ENCODE measurements around the gene CYP4A22. TPM values are rescaled to one million over a fixed set of nuclear protein-coding genes. Genes with fewer than 3 reads are reported as not detected.

CYP4A22 gene
- total RNA-seq, 1 experiment from 2014 or later: not detected

GRCh38 chr1:47184090-47184821 is 47.0 kb downstream of the CYP4A22 start:
- 0 out of 7 replicates have a peak, but pooled peaks cover 0 to 3% (median 0%) of the 10 kb centered on the region in 3 experiments for H3K36me3 Mint-ChIP-seq (ENCODE audit: insufficient read depth in 1 of 3, low read depth in 3 of 3)
- DNase-seq: no peak
- no peak overlapping the region for H3K4me2 ChIP-seq (ENCODE audit: insufficient read depth, insufficient read length, low read length)
- H3K56ac ChIP-seq (ENCODE audit: insufficient read length, low read depth, low read length): no peak overlapping the region
- H3K79me2 ChIP-seq (ENCODE audit: insufficient read depth, low read length): no peaks in the 10 kb centered on the region
- H3K9me3 Mint-ChIP-seq: peaks cover 5 to 10% of the 10 kb centered on the region in 2 experiments; a peak in 2 of 5 replicates
- no peak overlapping the region for H3K27ac ChIP-seq (ENCODE audit: insufficient read length, low read depth, low read length)
- H2AFZ ChIP-seq (ENCODE audit: low read length): no peak overlapping the region
- no peaks in the 10 kb centered on the region for H3K4me1 ChIP-seq (ENCODE audit: insufficient read depth, low read length)
- H2BK5ac ChIP-seq (ENCODE audit: insufficient read length, low read length): no peak overlapping the region
- no peak overlapping the region for H4K5ac ChIP-seq (ENCODE audit: insufficient read length, low read depth, low read length)
- H3K4me3 Mint-ChIP-seq: 0 out of 5 replicates have a peak overlapping the region, but pooled peaks of 1 of the 2 experiments have one; percentile 23
- H3K18ac ChIP-seq (ENCODE audit: insufficient read length, low read depth, low read length): no peak overlapping the region
- TF ChIP-seq CTCF (conservative IDR thresholded peaks at IDR 0.05): no peak
- H3K9me3 ChIP-seq (ENCODE audit: control insufficient read depth, low read depth, low read length): no peaks in the 10 kb centered on the region
- H3K27me3 ChIP-seq (ENCODE audit: insufficient read depth, low read length): peaks cover 4% of the 10 kb centered on the region; the same call in 1 of the 2 replicates
- no peak overlapping the region for H3K23ac ChIP-seq (ENCODE audit: insufficient read length, low read depth, low read length)
- H3K14ac ChIP-seq (ENCODE audit: insufficient read depth, low read length): no peak overlapping the region
- no peak overlapping the region for H2BK15ac ChIP-seq (ENCODE audit: low read depth, low read length)
- H4K8ac ChIP-seq (replicated peaks; ENCODE audit: insufficient read length, low read depth, low read length): no peak overlapping the region
- H4K20me1 ChIP-seq (ENCODE audit: control insufficient read depth, insufficient read depth, insufficient read length): no peaks in the 10 kb centered on the region
- H2BK20ac ChIP-seq (ENCODE audit: low read depth, low read length, poor library complexity, severe bottlenecking): no peak overlapping the region
- no peak overlapping the region for H2BK120ac ChIP-seq (ENCODE audit: low read depth, low read length, poor library complexity, severe bottlenecking)
- H3K9ac ChIP-seq (ENCODE audit: extremely low read depth, insufficient read length, low read length): no peak overlapping the region
- no peak overlapping the region for H3T11ph ChIP-seq (ENCODE audit: low read length)
- H2AK5ac ChIP-seq (ENCODE audit: insufficient read length, low read length): no peak overlapping the region
- H4K91ac ChIP-seq (ENCODE audit: insufficient read length, low read depth, low read length): no peak overlapping the region
- peaks cover 7 to 11% of the 10 kb centered on the region in 2 experiments for H3K4me1 Mint-ChIP-seq
- peak overlapping the region in 1 of 3 experiments; percentile 87; a peak in 1 of 7 replicates for H3K27ac Mint-ChIP-seq
- no peak overlapping the region for H3K4ac ChIP-seq (ENCODE audit: low read depth, low read length)
- no CpG with 5 or more reads among the region's 5 CpGs for WGBS (ENCODE audit: extremely low coverage, insufficient read length, low lambda C conversion rate)
- H2BK12ac ChIP-seq (ENCODE audit: insufficient read length, low read depth, low read length): no peak overlapping the region
- H3K79me1 ChIP-seq (ENCODE audit: insufficient read depth, low read depth, low read length, poor library complexity, severe bottlenecking): no peaks in the 10 kb centered on the region
- H3K27me3 Mint-ChIP-seq (ENCODE audit: low read depth): peaks cover 75% of the 10 kb centered on the region
- H3K23me2 ChIP-seq (ENCODE audit: insufficient read length, low read depth, low read length, poor library complexity, severe bottlenecking): peaks cover 2% of the 10 kb centered on the region
